GM19395 (cell line): ENCODE results near the gene IRX6.

Experiments used
- ATAC-seq: cut with Tn5 transposase; IDR thresholded peaks from one replicate; pipeline ENCODE4 v1.9.1; 2021; ENCODE audit warnings: mild to moderate bottlenecking, moderate library complexity; ENCODE audit not compliant: unreplicated experiment

Gene IRX6

DNA sequence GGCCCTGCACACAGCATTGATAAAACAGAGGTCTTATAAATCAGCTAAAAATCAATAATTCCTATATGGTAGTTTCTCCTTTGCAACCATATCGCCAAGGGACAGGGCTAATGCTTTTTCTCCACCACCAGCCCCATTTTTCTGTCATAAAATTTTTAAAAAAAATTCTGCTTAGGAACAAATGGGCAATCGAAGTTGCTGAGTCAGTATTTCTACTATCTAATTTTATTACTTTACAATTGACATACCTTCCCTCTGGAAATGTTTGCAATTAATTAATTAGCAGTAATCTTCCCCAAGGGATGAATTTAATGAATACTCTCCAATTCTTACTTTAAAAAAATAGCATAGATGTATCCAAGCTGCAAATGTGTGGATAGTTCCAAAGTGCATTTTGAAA, 1.7 kb upstream of the IRX6 start:
- ATAC-seq, result no peak

DNA sequence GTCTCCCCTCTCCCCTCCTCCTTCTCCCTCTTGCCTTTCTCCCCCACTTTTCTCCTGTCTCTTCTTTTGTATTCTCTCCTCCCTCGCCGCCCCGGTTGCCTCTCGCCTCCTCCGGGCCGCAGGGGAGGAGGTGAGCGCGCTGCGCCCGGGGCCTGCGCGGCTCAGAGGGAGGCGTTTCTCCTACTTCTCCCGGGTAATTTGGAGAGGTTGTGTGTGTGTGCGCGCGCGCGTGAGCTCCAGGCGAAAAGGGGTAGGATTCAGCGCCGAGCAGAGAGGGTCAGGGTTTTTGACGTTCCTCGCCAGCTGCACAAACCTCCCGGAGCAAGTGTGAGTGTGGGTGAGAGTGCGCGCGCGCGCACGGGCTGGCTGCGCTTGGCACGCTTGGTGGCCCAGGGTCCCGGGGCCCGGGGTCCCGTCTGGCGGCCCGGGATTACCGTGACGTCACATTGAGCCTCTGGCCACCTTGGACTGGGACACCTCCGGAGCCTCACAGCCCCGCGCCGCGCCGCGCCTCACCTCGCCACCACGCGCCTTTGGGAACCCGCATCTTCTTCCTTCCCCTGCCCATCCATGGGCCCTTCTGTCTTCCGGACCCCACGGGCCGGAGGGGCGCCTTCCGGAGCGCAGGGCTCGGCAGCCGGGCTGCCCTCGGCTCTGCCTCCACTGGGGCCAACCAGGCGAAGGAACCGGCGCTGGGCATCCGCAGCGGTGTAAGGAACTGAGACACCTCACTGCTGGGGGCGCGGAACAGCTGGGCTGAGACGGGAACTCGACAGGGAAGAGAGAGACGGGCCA, 479 bp downstream of the IRX6 start:
- ATAC-seq, result no peak

DNA sequence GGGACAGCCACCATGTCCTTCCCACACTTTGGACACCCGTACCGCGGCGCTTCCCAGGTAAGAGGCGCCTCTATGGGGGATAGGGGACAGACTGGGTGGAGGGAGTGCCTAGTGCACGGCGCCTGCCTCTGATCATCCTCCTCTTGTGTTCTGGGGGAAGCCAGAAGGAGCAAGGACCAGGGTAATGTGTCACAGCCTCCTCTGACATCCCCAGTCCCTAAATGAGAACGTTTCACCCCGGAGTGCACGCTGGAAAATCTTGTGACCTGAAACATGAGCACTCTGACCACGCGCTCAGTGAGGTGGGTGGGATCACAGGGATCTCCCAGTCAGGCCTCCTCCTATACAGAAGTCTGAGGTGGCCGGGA, 1.1 kb downstream of the IRX6 start:
- no peak for ATAC-seq

DNA sequence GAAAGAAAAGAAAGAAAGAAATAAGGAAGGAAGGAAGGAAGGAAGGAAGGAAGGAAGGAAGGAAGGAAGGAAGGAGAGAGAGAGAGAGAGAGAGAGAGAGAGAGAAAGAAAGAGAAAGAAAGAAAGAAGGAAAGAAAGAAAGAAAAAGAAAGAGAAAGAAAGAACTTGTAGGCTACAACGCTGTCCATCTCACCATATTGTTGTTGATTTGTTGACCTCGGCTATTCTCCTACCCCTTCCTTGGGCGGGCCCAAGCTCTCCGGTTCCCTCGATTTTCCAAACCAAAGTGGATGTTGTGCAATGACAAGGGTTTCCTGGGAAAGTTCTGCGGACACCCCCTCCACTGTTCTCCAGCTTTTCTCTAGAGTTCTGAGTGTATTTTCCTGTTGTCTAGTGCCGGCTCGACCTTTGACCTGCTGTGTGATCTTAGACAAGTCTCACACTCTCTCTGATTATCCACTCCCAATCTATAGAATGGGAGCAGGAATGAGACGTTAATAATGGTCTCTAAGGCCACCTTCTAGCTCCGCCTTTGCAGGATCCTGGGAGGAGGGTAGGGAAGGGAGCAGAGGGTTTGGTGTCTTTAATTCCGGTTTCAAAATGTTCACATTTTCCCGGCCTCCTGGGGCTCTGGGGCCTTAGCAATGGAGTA, 1.6 kb downstream of the IRX6 start:
- no peak for ATAC-seq

DNA sequence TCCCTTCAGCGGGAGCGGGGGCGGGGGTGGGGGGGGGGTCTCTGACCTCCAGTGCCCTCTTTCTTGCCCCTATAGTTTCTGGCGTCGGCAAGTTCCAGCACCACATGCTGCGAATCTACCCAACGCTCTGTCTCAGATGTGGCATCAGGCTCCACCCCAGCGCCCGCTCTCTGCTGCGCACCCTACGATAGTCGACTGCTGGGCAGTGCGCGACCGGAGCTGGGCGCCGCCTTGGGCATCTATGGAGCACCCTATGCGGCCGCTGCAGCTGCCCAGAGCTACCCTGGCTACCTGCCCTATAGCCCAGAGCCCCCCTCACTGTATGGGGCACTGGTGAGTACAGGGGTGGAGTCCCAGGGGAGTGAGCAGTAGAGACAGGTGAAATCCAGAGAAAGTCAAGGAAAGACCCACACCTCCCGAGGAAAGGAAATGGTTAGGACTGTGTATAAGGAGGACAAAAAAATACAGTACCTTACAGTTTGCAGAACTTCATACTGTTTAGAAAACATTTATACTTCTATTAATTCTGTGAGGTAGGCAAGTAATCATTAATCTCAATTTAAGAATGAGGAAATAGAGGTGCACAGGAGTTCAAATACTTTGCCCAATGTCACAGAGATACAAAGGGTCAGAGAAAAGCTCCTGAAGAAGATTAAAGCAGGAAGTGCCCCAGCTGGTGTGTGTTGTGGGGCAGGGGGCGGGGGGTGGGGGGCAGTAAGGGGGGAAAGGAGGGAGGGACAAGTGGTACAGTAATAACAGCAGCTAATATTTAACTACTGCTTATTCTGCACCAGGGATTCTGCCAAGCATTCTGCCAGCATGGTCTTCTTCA, 2.5 kb downstream of the IRX6 start:
- no peak for ATAC-seq

DNA sequence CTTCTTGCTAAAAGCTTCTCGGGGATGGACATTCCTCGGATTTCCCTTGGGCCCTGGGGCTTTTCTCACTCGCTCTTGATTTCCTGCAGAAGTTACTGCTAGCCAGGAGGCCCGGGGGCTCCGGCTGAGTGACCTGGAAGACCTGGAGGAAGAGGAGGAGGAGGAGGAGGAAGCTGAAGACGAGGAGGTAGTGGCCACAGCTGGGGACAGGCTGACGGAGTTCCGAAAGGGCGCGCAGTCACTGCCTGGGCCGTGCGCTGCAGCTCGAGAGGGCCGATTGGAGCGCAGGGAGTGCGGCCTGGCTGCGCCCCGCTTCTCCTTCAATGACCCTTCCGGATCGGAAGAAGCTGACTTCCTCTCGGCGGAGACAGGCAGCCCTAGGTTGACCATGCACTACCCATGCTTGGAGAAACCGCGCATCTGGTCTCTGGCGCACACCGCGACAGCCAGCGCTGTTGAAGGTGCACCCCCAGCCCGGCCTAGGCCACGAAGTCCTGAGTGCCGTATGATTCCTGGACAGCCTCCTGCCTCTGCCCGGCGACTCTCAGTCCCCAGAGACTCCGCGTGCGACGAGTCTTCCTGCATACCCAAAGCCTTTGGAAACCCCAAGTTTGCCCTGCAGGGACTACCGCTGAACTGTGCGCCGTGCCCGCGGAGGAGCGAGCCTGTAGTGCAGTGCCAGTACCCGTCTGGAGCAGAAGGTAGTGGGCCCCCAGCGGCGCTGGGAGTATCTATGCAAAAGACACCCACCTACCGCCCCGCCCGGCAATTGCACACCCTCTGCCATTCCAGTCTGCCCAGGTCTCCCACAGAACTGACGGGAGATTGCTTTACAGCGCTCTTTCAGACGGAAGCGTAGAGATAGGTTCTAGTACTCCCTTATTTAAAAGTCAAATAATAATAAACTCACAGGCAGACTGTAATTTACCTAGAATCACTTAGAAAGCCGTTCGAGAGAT, 4.9 kb downstream of the IRX6 start:
- no peak for ATAC-seq

DNA sequence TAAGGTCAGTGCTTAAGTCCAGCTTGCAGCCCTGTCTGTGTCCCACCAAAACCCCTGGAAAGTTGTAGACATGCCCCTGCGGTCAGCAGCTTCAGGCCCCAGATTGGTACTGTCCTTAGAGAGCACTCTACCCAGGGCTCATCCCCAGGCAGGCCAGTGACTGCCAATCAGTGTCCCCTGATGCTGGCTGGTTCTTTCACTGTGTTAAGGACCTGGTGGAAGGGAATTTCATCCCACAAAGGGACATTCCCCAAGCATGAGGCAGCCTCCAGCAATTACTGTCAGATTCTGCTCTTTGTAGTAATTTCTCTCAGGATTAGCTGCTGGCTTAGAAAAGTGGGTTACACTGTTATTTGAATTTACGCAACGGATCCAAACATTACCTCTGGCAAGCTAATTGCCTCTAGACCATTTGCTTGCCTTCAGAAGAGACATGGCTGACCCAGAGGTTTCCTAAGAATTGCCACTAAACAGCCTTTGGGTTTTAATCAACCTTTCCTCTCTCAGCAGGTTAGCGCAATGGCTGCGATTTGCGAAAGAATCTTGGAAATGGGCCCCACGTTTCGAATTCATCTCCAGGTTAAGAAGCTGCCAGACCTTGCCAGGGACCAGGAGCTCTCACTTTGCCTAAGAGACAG, 5.9 kb downstream of the IRX6 start:
- no peak for ATAC-seq

DNA sequence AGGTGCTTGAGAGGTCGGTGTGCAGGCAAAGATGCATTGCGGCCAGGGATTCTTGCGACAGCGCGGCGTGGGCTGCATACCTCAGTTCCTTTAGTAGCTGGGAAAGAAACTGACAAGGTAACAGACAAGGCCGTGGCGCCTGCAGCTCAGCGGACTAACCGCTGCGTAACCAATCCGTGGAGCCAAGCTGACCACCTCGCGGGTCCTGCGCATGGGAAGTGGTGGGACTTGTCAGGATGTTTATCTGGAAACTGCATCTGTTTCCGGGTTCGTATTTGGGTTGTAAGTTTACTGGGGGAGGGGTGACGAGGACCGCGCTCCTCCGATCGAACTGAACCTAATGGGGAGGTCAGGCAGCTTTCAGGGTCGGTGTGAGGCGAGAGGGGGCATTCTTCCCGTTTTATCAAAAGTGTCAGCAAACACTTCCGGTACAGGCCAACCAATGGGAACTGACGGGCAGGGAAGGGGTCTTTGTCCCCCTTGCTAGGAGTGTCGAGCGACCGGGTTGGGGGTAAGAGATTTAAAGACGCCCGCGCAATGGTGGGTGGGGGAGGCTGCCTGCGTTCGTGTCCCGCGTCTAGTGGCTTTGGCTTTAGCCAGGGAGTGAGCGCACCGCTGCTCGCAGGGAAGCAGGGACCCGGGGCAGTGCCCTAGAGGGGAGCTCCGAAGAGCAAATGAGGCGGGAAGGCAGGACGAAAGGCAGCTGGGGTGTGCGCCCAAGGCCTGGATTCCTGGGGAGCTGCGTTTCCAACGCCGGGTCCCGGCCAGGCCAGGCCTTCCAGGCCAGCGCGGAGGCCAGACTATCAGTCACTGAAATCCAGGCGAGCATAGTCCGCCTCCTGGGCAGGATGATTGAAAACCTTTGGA, 7.0 kb downstream of the IRX6 start:
- no peak for ATAC-seq

DNA sequence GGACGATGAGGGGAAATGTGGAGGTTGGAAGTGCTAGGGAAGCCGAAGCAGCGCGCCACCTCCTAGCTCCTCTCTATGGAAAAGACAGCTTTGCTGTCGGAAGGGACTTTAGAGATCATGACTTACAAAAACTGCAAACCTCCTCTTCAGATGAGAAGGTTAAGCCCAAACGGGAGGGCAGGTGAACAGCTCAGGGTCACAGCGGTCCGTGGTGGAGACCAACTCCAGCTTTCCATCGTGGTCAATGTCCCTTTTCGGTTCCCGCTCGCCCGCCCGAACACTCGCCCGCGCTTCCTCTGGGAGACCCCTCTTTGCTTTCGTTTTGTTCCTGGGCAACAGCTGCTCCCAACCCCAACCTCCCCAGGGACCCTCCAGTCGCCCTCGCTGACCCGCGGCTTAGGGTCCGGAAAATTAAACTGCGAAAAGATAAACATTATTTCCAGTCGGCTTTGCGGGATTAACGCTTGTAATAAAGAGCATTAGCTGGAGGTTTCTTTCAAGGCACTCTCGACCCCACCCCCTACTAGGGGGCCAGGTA, 7.7 kb downstream of the IRX6 start:
- ATAC-seq, result no peak

DNA sequence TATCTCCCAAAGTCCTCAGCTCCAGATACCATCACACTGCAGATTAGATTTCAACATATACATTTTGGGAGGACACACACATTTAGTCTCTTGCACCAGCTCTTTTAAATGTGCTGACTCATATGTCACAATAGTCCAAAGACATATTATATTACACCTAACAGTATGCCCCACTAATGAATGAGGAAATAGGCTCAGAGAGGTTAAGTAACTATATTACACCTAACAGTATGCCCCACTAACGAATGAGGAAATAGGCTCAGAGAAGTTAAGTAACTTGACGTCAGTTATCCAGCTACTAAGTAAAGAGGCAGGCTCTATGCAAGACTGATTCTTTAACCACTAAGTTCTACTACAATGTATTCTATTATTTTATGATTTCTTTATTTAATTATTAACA, 9.7 kb downstream of the IRX6 start:
- ATAC-seq, result no peak

DNA sequence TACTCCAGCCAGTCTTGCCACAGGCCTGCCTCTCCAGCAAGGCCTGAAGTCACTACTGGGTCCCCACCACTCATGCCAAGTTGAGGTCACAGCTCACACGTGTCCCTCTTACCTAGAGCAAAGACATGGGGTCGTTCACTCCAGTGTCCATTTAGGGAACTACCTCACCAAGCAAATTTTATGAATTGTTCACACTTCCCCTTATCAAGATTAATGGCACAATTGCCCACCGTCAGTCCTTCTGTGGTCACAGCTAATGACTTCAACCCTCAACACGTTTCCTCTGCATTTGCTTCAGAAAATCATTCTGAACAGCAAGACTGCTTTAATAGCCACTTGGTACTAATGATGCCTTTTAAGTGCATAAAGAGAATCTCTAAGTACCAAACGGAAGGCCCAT, 14.6 kb downstream of the IRX6 start:
- ATAC-seq, result no peak

DNA sequence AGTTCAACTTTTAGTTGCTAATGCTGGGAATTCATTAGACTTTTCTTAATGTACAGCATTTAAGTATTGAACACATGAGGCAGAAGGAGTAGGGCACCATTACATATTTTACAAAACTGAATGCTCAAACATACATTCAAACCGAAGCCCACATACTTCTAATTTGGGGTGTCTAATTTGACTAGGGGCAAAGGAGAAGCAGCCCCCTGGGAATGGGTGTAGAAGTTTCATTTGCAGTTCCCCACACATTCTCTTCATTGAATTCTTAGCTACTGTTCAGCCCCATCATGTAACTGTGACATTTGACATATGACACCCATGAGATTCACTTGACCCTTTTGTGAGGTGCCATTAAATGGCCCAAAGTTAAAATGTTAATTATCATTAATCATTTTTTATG, 16.4 kb downstream of the IRX6 start:
- ATAC-seq, result no peak

DNA sequence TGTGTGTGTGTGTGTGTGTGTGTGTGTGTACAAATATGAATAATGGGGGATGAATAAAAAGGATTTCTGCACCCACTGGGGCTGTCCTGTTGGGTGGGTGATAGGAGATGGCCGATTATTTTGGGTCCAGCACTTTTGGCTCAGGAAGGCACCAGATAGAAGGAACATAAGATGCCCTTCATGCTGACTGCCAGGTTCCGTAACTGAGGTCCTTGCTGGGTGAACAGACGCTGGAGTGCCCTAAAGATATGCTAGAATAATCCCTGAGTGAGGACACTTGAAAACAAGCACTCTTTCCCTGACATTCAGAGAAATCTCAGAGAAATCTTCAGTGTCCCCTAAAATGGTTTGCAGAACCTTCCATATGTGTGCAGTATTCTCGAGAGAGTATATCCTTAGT, 17.7 kb downstream of the IRX6 start:
- no peak for ATAC-seq

DNA sequence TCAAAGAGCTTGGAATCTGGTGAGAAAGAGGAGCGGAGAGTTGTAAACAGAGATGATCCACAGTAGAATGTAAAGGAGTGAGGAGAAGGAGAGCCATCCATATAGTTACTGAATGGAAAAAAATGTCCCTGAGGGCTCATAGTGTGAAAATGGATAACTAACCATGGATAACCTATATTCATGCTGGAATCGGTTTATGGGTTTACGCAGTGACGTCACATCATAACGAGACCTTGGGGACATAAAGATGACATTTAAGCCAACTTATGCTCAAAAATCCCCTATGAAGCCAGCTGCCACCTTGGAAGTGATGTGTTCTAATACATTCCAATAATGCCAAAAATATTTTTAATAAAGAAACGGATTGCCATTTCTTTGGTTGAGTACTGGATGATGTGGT, 22.5 kb downstream of the IRX6 start:
- ATAC-seq, result no peak

DNA sequence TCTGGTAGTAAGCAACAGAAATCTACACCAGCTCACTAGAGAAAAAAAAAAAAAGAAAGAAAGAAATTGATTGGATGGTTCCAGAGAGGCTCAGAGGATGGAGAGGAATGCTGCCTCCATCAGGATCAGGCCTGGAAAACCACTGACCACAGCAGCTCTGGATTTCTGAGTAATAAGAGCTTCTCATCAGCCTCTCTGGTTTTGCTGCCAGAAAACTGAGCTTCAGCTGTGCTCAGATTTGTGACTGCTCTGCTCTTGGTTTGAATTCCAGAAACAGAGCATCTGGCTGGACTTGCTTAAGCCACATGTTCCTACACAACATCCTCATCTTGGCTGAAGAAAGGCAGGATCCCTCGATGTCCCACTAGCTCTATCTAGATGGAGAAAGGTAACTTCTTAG, 25.9 kb downstream of the IRX6 start:
- ATAC-seq, result no peak

DNA sequence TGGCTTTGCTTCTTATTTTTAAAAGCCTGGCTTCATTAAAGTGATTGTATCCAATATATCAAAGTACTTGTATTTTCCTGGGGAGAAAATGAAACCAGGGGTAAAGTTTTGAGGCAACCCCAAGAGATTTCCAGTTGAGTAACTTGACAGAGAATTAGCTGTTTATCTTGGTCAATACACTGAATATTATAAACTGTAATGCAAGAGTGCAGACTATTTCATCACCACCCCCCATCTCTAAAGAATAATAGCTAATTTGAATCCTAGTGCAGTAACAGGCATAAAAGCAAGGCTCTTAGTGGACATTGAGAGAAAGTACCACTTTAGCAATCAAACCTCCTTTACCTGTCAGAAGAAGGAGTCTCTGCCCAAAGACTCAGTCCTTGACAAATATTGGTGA, 27.0 kb downstream of the IRX6 start:
- ATAC-seq, result no peak

DNA sequence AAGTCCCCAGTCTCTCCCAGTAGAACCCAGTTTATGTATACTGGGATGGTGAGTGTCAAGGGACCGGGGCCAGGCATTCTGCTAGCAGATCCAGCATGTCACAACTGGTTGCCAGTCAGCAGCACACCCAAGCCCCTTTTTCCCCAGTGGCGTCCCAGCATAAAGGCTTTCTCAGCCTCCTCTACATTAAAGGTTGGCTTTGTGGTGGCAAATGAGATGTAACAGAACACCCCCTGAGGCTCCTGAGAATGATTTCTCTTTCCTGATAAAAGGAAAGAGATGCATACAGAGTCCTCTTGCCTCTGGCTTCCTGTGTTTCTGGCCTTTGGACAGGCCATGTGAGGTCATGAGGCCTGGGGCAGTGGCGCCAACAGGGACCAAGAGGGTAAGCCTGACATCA, 27.9 kb downstream of the IRX6 start:
- no peak for ATAC-seq

DNA sequence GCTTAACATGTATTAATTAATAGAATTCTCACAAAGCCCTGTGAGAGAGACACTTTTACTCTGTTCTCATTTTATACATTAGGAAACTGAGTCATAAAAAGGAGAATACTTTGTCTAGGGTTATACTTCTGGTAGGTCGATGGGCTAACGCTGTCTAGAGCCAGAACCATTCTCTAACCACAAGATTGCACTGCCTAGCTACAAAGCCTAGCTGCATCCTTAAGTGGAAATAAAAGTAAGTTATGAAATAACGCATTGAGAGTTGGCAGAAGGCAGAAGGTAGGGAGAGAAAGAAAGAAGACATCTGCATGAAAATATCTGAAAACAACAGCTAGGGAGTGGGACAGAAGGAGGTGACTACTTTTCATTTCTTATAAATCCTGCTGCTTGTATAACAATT, 33.2 kb downstream of the IRX6 start:
- ATAC-seq, result no peak

DNA sequence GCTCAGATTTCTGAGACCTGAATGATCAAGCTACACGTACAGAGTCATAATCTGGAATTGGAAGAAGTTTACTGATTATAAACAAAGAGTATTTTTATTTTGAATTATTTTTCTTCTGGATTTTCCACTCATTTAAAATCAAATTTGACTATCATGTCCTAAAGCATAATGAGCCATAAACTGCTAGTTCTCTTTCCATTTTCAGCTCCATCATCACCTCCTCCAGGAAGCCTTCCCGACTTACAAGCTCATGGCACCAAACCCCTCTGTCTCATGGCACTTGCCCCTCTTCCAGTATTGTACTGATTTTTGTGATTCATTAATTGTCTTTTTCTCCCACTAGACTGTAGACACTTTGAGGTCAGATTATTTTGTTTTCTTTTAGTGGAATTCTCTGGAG, 35.9 kb downstream of the IRX6 start:
- ATAC-seq, result no peak
